Measurements from ENCODE around the gene ANGEL2. TPM values are rescaled to one million over a fixed set of nuclear protein-coding genes. Genes with fewer than 3 reads are reported as not detected.

Gene ANGEL2, protein sequence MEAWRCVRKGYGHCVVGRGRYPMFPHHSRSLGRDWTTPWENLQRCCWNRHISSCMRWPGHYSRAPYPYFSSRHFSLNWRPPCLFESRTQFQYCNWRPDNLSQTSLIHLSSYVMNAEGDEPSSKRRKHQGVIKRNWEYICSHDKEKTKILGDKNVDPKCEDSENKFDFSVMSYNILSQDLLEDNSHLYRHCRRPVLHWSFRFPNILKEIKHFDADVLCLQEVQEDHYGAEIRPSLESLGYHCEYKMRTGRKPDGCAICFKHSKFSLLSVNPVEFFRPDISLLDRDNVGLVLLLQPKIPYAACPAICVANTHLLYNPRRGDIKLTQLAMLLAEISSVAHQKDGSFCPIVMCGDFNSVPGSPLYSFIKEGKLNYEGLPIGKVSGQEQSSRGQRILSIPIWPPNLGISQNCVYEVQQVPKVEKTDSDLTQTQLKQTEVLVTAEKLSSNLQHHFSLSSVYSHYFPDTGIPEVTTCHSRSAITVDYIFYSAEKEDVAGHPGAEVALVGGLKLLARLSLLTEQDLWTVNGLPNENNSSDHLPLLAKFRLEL
- 44.2 and 46.1 TPM in 2 replicates for total RNA-seq

- peak within 1 kb of the TSS; percentile 99 for H3K27ac Mint-ChIP-seq
- no peaks in the 10 kb centered on the region for H3K9me3 Mint-ChIP-seq
- intact Hi-C loops (cut with micrococcal nuclease): loop anchor here (1.0 to 10.0 kb wide), 11 partner anchors 20 to 1758 kb away; partner anchors contain the start of genes BATF3, DTL, FLVCR1 and INTS7
Observed at GRCh38 chr1:213015099-213016050, at the start of gene ANGEL2. Gene ANGEL2 (minus strand): TSS chr1:213015867. CDS start chr1:213015671, 196 bp downstream.

GRCh38 chr1:213061263-213061662, 45.6 kb upstream of the ANGEL2 start:
- H3K9me3 Mint-ChIP-seq: peaks cover 4% of the 10 kb centered on the region
- peaks cover 4% of the 10 kb centered on the region for H3K36me3 Mint-ChIP-seq (ENCODE audit: low read depth)
- no peaks in the 10 kb centered on the region for H3K27me3 Mint-ChIP-seq (ENCODE audit: insufficient read depth)

More at GRCh38 chr1:213015099-213016050, at the start of gene ANGEL2:
- peak; percentile 95 for DNase-seq (ENCODE audit: low spot score)
- peaks cover 35% of the 10 kb centered on the region for H3K4me1 Mint-ChIP-seq (ENCODE audit: low read depth)
- H3K4me3 Mint-ChIP-seq: peak within 1 kb of the TSS; percentile 99
- peaks cover 9% of the 10 kb centered on the region for H3K27me3 Mint-ChIP-seq (ENCODE audit: insufficient read depth)
- peaks cover 23% of the 10 kb centered on the region for H3K36me3 Mint-ChIP-seq (ENCODE audit: low read depth)

DNA sequence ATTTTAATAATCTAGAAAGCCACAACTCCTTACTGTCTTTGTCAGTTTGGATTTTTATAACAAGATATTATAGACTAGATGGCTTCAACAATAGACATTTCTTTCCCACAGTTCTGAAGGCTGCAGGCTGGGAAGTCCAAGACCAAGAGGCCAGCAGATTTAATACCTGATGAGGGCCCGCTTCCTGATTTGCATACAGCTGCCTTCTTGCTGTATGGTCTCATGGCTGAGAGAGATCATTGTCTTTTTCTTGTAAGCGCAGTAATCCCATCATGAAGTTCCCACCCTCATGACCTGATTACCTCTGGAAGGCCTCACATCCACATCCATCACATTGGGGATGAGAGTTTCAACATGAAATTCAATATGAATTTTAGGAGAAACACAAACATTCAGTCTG, 45.2 kb upstream of the ANGEL2 start:
- H3K27ac Mint-ChIP-seq: no peak overlapping the region
- no peak for DNase-seq (ENCODE audit: low spot score)
- intact Hi-C loops (cut with micrococcal nuclease): no loop called here
- no peaks in the 10 kb centered on the region for H3K27me3 Mint-ChIP-seq (ENCODE audit: insufficient read depth)
- no peaks in the 10 kb centered on the region for H3K4me1 Mint-ChIP-seq (ENCODE audit: low read depth)
- no peak overlapping the region for H3K4me3 Mint-ChIP-seq
- H3K9me3 Mint-ChIP-seq: peaks cover 4% of the 10 kb centered on the region
- peaks cover 4% of the 10 kb centered on the region for H3K36me3 Mint-ChIP-seq (ENCODE audit: low read depth)

More at GRCh38 chr1:213061263-213061662, 45.6 kb upstream of the ANGEL2 start:
- Mint-ChIP-seq H3K4me1 (ENCODE audit: low read depth) (no peaks in the 10 kb centered on the region), H3K4me3 (no peak overlapping the region), H3K27ac (no peak overlapping the region)
- no peak for DNase-seq (ENCODE audit: low spot score)
- intact Hi-C loops (cut with micrococcal nuclease): no loop called here

DNA sequence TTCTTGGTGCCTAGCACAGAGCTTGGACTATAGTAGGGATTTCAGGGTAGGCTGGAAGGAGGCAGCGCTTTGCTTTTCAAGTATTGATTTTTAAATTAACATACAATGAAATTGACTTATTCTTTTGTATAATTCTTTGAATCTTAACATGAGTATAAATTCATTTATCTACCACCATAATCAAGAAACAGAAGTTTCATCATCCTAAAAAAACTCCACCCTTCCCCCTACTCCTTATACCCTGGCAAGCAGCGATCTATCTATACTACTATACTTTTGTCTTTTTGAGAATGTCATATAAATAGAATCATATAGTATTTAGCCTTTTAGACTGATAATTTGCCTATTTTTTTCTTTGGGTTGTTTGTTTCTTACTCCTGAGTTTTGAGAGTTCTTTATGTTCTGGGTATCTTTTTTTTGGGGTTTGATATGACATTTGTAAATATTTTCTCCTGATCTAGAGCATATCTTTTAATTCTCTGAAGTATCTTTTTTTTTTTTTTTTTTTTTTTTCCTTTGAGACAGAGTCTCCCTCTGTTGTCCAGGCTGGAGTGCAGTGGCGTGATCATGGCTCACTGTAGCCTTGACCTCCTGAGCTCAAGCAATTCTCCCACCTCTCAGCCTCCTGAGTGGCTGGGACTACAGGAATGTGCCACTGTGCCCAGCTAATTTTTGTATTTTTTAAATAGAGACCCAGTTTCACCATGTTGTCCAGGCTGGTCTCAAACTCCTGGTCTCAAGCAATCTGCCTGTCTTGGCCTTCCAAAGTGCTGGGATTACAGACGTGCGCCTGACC, 41.8 kb upstream of the ANGEL2 start:
- Mint-ChIP-seq H3K27ac (no peak overlapping the region), H3K4me1 (ENCODE audit: low read depth) (peaks cover 20% of the 10 kb centered on the region), H3K27me3 (ENCODE audit: insufficient read depth) (no peaks in the 10 kb centered on the region), H3K4me3 (no peak overlapping the region), H3K9me3 (peaks cover 4% of the 10 kb centered on the region), H3K36me3 (ENCODE audit: low read depth) (peaks cover 15% of the 10 kb centered on the region)
- DNase-seq (ENCODE audit: low spot score): no peak
- intact Hi-C loops (cut with micrococcal nuclease): no loop called here

DNA sequence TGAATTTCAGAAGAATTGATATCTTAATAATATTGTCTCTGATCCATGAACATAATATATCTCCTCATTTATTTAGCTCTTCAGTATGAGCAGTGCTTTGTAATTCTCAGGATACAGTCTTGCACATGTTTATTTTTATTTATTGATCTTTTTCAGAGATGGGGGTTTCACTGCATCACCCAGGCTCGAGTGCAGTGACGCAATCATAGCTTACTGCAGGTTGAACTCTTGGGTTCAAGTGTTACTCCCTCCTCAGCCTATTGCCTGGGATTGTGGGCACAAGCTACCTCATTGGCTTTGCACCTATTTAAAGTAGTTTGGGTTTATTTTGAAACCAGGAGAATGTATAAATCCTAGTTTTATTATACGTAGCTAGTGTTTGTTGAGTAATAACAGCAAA, 40.1 kb upstream of the ANGEL2 start:
- no peaks in the 10 kb centered on the region for H3K27me3 Mint-ChIP-seq (ENCODE audit: insufficient read depth)
- intact Hi-C loops (cut with micrococcal nuclease): no loop called here
- no peak overlapping the region for H3K27ac Mint-ChIP-seq
- no peak overlapping the region for H3K4me3 Mint-ChIP-seq
- peaks cover 15% of the 10 kb centered on the region for H3K36me3 Mint-ChIP-seq (ENCODE audit: low read depth)
- peaks cover 29% of the 10 kb centered on the region for H3K4me1 Mint-ChIP-seq (ENCODE audit: low read depth)
- H3K9me3 Mint-ChIP-seq: peaks cover 6% of the 10 kb centered on the region
- DNase-seq (ENCODE audit: low spot score): no peak

DNA sequence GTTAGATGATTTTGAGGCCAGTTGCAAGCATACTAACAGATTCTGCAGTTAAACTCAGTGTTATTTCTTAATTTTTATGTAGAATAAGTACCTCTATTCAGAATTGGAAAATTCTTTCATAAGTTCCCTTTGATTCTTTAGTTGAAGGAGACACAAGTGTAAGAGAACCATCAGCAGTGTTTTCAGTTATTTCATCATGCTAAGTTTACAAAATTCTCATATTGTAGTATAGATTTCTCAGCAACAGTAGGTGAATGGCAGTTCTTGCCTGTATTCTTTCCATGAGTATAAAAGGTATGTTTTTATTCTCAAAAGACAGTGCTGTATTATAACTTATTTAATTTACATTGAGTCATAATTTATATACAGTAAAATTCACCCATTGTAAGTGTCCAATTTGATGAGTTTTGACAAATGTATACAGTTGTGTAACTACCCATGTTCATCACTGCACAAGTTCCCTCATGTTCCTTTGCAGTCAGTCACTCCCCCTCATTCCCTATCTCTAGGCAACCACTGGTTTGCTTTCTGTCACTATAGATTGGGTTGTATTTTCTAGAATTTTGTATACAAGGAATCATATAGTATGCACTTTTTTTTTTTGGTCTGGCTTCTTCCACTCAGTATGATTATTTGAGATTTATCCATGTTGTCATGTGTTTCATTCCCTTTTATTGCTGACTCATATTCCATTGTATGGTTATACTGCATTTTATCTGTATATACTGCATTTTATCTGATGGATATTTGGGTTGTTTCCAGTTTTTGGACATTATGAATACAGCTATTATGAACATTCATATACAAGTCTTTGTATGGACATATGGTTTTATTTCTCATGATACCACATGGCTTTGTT, 39.3 kb upstream of the ANGEL2 start:
- Mint-ChIP-seq H3K9me3 (peaks cover 14% of the 10 kb centered on the region), H3K27me3 (ENCODE audit: insufficient read depth) (no peaks in the 10 kb centered on the region)

GRCh38 chr1:213054142-213054541, 38.5 kb upstream of the ANGEL2 start:
- no peaks in the 10 kb centered on the region for H3K27me3 Mint-ChIP-seq (ENCODE audit: insufficient read depth)
- no peak for DNase-seq (ENCODE audit: low spot score)
- H3K27ac Mint-ChIP-seq: no peak overlapping the region
- peaks cover 37% of the 10 kb centered on the region for H3K4me1 Mint-ChIP-seq (ENCODE audit: low read depth)
- intact Hi-C loops (cut with micrococcal nuclease): no loop called here
- H3K9me3 Mint-ChIP-seq: peaks cover 13% of the 10 kb centered on the region
- peaks cover 17% of the 10 kb centered on the region for H3K36me3 Mint-ChIP-seq (ENCODE audit: low read depth)
- H3K4me3 Mint-ChIP-seq: no peak overlapping the region

More for the DNA sequence above, 39.3 kb upstream of the ANGEL2 start:
- Mint-ChIP-seq H3K36me3 (ENCODE audit: low read depth) (peaks cover 18% of the 10 kb centered on the region), H3K4me3 (no peak overlapping the region), H3K27ac (no peak overlapping the region), H3K4me1 (ENCODE audit: low read depth) (peaks cover 37% of the 10 kb centered on the region)
- DNase-seq (ENCODE audit: low spot score): no peak
- intact Hi-C loops (cut with micrococcal nuclease): no loop called here

DNA sequence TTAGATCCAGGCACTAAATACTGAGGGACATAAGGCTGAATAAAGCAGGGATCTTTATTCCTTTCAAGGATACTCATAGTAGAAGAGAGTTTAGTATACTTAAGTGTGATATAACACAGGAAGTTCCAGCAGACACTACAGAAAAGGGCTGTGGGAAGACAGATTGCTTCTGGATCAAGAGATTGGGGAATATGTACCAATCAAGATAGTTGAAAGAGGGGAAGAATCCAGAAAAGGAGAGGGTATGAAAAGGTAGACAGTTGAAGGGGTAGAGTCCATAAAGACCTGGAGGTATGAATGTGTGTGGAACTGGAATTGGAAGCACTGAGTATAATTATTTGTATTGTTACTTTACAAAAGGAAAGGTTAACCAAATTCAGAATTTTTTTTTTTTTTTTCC, 37.8 kb upstream of the ANGEL2 start:
- Mint-ChIP-seq H3K4me1 (ENCODE audit: low read depth) (peaks cover 37% of the 10 kb centered on the region), H3K4me3 (no peak overlapping the region), H3K36me3 (ENCODE audit: low read depth) (peaks cover 15% of the 10 kb centered on the region), H3K9me3 (peaks cover 18% of the 10 kb centered on the region), H3K27ac (no peak overlapping the region), H3K27me3 (ENCODE audit: insufficient read depth) (peaks cover 3% of the 10 kb centered on the region)
- no peak for DNase-seq (ENCODE audit: low spot score)
- intact Hi-C loops (cut with micrococcal nuclease): no loop called here

DNA sequence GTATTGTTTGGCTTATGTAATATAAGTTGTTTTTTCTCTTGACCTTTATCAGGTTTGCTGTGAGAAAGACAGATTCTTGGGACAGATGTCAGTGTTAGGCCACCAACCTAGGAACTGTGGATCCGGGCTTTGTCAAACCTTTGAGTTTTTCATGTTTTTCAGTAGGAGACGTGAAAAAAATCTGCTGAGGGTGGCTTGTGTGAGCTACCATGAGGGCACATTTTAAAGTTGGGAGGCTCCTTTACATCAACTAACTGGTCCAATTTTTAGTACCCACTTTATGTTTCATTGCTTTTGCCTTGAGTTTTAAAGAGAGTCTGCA, 36.2 kb upstream of the ANGEL2 start:
- Mint-ChIP-seq H3K27ac (peak overlapping the region; percentile 90), H3K36me3 (ENCODE audit: low read depth) (peaks cover 15% of the 10 kb centered on the region), H3K9me3 (peaks cover 18% of the 10 kb centered on the region), H3K4me1 (ENCODE audit: low read depth) (peaks cover 37% of the 10 kb centered on the region), H3K4me3 (peak overlapping the region; percentile 96), H3K27me3 (ENCODE audit: insufficient read depth) (peaks cover 9% of the 10 kb centered on the region)
- intact Hi-C loops (cut with micrococcal nuclease): loop anchor here (1.0 kb wide), 4 partner anchors 18 to 261 kb away; partner anchors contain the start of genes ANGEL2, FLVCR1, NSL1 and TATDN3
- DNase-seq (ENCODE audit: low spot score): no peak

DNA sequence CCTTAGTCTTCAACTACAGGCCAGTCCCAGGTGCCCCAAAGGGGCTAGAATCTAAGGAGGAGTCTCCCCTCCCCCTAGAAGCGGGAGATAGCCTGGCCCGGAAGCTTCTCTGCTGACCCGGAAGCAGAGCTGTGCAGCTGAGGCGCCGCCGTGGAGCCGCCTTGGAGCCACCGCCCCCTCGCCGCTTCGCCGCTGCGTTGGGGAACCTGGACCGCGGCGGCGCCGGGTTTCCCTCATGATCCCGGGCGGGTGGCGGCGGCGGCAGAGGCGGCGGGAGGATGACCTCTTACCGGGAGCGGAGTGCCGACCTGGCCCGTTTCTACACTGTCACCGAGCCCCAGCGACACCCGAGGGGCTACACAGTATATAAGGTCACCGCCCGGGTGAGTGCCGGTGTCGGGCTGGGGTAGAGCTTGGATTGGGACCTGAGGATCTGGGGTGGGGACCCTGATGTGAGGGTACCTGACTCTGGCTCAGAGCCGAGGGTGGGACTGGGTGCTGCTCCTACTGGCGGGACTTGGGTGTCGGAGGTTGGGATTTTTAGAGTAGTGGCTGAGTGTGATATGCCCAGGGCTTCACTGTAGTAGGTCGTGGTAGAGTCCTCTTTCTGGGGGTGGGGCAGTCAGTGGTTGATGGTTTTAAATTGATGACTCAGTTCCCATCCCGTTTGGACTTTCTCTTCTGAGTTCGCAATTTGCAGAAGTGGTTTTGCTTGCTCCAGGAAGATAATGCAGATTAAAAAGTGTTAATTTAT, 35.6 kb upstream of the ANGEL2 start, which contains the start of gene RPS6KC1:
Gene RPS6KC1, plus strand, starts transcription at position 115 of the 754 bp plus-strand sequence. Its CDS starts 164 bp downstream, at position 279.
- Mint-ChIP-seq H3K27ac (peak within 1 kb of the TSS; percentile 90), H3K9me3 (peaks cover 18% of the 10 kb centered on the region), H3K4me3 (peak within 1 kb of the TSS; percentile 96), H3K4me1 (ENCODE audit: low read depth) (peaks cover 37% of the 10 kb centered on the region), H3K36me3 (ENCODE audit: low read depth) (peaks cover 15% of the 10 kb centered on the region), H3K27me3 (ENCODE audit: insufficient read depth) (peaks cover 9% of the 10 kb centered on the region)
- intact Hi-C loops (cut with micrococcal nuclease): loop anchor here (1.0 kb wide), 4 partner anchors 19 to 260 kb away; partner anchors contain the start of genes ANGEL2, FLVCR1, NSL1 and TATDN3
- peak; percentile 74 for DNase-seq (ENCODE audit: low spot score)

GRCh38 chr1:213050745-213051126, 35.1 kb upstream of the ANGEL2 start:
- intact Hi-C loops (cut with micrococcal nuclease): loop anchor here (1.0 kb wide), 4 partner anchors 20 to 259 kb away; partner anchors contain the start of genes ANGEL2, FLVCR1, NSL1 and TATDN3
- Mint-ChIP-seq H3K4me3 (peak overlapping the region; percentile 96), H3K27me3 (ENCODE audit: insufficient read depth) (peaks cover 9% of the 10 kb centered on the region), H3K9me3 (peaks cover 18% of the 10 kb centered on the region), H3K4me1 (ENCODE audit: low read depth) (peaks cover 37% of the 10 kb centered on the region), H3K27ac (peak overlapping the region; percentile 87), H3K36me3 (ENCODE audit: low read depth) (peaks cover 15% of the 10 kb centered on the region)
- no peak for DNase-seq (ENCODE audit: low spot score)
